EL (cell line): ENCODE data around the gene OR10J5.
"Not testable (repeated sequence)": the region's sequence is repeated elsewhere in the genome, so short reads cannot be mapped to it uniquely, and the experiment has no call there.

Experiments
- DNase-seq: peaks from one replicate; pipeline ENCODE4 v3.0.0-alpha.2; 2016

Gene OR10J5, protein sequence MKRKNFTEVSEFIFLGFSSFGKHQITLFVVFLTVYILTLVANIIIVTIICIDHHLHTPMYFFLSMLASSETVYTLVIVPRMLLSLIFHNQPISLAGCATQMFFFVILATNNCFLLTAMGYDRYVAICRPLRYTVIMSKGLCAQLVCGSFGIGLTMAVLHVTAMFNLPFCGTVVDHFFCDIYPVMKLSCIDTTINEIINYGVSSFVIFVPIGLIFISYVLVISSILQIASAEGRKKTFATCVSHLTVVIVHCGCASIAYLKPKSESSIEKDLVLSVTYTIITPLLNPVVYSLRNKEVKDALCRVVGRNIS

DNA sequence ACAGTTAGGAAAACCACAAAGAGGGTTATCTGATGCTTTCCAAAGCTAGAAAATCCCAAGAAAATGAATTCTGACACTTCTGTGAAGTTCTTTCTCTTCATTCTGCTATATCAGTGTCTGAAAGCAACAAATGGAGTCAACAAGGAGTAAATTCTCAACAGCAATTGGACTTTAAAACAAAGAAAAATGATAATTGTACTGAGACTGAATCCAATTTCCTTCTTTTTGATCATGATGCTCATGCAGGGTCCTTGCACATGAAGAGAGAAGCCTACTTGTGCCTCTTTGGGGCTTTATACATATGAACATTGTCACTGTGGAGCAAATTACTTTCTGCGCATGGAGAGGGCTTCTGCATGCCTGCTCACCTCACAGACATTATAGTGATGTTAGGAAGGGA is at the start of gene OR10J5:
Gene OR10J5, minus strand, starts transcription at position 101 of the 400 bp plus-strand sequence. Its CDS starts 0 bp downstream, at position 101.
- no peak for DNase-seq

DNA sequence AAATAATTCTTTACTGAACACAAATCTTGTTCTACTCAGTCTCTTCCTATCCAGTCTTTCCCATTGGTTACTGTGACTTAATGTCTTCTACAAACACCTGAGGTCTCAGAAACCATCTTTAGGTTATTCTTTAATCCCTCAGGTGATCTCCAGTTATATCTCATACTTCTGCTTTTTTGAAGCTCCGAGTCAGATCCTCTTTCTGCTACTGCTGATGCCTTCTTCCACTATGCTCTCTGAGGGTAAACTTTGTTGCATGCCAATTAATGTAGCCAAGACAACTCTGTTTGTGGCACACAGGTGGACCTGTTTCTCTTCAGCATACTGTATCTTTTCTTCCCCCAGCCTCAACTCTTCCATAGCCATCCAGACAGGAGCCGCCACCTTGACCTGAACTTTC is 48.7 kb upstream of the OR10J5 start:
- no peak for DNase-seq

DNA sequence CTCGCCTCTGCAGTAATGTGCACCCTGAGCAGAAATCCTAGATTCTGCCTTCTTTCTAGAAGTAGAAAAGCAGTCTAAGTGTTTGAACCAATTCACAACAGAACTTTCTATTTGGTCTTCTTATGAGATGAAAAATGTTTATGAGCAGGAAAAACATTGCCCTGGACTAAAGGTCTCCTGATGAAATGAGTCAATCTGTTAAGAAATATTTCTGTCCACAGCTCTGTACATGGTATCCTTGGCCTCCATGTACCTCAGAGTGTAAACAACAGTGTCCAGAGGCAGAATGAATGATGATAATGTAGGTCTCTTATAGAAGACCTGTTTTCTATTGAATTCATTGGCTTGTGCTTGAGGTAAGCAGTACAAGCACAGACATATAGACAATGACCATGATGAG is 45.6 kb upstream of the OR10J5 start:
- no peak for DNase-seq

DNA sequence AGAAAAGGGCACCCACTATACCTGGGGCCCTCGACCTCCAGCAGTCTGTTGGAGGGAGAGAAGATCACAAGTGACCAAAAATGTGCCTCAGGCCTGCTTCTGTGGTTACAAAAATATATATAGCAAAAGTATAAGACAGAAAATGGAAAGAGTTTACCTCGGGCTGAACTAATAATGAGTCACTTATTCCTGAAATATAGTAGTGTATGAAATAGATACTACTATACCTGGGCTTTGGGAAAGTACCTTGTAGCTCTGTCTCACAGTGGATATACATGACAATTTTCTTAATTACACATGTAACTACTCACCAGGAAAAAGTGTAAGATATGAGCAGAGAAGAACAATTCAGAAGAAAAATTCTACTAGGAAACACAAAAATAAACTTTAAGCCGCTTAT is 44.5 kb upstream of the OR10J5 start:
- no peak for DNase-seq

DNA sequence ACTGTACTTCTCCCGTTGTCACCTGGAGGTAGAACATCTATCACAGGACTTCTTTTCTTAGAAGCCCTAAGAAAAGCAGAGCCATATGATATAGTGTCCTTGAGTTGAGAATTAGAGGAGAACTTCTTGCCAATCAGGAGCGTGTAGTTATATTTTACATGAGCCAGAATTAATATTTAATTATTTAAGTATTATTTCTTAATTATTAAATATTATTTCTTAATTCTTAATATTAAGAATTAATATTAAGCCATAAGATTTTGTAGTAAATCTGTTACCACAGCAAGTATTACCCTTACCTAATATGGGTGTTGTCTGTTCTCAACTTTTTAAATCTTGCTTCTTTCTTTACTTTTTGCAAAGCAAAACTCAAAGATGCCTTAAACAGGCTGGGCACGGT is 41.6 kb upstream of the OR10J5 start:
- no peak for DNase-seq

DNA sequence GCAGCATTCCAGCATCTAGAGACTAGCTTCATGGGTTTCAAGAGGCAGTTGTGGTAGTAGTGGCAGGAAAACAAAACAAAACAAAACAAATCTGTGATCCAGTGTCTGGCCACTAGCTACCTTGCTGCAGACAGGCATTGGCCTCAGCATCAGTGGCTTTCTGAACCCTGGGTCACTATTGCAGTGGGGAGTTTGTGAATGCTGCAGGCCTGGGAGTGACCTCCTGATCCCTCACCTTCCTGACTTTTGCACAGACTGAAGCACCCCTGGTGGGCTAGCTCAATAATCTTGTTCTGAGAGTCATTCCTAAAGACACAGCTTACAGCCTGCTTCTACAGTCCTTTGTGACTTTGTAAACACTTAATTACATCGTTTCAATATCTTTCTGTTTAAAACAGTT is 26.9 kb upstream of the OR10J5 start:
- DNase-seq, result no peak

DNA sequence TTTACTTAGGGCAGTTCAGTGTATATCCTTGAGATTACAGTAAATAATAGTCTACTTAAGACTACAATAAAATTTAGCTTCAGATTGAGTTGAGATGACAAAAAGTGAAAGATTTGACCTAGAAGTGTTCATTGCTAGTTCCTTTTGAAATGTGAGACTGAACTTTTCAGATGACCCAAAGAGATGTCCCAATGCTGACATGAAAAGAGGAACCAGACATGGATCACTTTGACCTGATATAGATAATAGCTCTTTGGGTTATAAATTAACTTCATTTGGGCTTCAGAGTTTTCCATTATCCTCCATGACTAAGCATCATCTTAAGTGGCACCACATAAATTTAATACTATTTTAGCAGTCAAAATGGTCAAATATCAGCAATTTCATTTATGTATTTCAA is 25.7 kb upstream of the OR10J5 start:
- no peak for DNase-seq

DNA sequence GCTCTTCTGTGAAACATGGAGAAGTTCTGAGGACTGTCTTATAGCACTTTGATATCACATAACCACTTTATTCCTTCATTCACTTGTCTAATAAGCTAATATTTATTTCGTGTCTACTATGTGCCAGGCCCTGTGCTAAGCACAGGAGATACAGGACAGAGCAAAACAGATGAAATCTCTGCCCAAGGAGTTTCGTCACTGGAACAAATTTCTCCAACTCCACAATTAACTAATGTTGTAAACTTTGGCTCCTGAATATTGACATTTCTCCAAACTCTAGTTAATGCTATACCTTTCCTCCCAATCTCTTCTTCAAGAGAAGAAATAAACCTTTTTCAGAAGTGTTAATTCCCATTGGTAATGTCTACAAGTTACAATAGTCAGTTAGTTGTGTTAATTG is 24.8 kb upstream of the OR10J5 start:
- DNase-seq, result no peak

DNA sequence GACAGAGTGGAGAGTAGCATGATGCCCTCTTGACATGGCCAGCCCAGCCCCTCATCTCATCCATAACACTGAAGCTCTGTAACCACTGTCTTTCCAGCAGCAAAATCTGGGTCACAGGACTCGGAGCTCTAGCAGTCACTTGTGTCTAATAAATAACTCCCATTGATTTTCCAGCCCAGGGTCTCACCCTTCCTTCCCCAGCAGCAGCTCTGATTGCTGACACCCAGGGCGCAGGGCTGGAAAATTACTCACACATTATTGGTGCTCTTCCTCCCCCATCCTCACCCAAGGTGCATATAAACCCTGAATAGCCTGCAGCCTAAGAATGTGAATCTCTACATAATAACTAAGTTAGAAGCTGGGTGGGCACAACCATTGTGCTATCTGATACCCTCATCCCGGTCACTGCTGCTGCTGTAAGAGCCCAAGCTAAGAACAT is 21.1 kb upstream of the OR10J5 start:
- no peak for DNase-seq

DNA sequence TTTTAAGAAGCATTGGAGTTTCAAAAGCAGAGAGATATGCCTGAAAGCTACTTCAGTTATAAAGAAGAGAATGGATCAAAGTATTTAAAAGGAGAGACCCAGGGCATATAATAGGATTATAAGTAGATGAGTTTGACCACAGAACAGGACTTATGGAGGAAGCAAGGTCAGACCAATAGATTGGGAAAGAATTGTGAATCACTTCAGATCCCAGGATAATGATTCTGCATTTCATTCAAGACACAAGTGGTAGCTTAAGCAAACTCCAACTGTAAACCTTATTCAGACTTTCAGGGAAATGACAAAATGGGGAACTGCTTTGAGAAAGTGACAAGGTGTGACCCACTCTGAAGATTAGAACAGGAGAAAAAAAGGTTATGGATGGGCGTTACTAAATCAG is 18.9 kb upstream of the OR10J5 start:
- no peak for DNase-seq

DNA sequence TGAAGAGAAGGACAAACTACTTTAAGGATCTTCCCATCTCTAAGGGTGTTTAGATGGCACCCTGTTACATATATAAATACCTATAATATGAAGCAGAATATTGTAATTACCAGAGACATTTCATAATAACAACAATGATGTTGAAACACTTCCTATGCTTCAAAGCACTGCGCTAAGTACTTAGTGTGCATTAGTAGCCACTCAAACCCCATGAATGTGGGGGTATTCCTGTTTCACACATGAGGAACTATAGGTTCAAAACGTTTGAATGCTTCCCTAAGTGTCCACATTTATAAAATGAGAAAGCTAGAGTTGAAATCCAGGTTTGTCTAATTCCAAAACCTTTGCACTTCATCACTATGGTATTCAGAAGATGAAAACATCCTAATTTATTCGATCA is 18.5 kb upstream of the OR10J5 start:
- no peak for DNase-seq

DNA sequence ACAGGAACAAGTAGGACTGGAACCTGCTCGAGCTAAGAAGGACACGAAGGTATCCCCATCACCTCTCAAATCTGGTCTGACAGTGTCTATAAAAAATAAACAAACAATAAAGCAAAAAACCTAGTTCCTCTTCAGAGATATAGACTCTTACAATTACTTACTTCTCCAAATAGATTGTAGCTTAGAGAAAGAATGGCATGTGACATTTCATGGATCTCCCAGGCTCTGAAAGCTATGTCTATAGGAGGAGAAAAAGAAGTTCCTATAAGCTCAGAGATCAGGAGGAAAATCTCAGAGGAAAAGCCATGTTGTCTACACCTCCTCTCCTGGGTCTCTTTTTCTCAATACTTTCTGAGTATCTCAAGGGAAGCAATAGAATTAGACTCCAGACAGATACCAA is 12.3 kb upstream of the OR10J5 start:
- no peak for DNase-seq

DNA sequence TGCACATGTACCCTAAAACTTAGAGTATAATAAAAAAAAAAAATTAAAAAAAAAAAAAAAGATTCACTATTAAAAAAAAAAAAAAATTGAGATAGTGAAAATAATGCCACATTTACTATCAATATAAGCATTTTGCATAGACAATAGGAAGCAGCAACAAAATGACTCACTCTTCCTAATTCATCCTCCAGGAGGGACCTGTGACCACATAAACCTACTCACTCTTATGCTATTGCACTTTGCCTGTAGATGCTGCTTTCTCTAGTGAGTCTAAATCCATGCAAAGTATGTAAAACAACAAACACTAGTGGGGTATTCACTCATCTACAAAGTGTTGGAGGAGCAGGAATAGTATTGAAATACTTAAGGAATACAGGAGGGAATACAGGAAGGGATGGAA is 2.9 kb downstream of the OR10J5 start:
- peak; percentile 56 for DNase-seq

DNA sequence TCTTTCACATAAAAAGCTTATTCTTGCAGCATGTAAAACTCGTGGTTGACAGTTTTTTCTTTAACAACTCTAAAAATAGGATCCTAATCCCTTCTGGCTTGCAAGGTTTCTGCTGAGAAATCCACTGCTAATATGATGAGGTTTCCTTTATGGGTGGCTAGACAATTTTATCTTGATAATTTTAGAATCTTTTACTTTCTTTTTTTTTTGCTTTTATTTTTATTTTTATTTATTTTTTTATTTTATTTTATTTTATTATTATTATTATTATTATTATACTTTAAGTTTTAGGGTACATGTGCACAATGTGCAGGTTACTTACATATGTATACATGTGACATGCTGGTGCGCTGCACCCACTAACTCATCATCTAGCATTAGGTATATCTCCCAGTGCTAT is 11.0 kb downstream of the OR10J5 start:
- not testable (repeated sequence) for DNase-seq

DNA sequence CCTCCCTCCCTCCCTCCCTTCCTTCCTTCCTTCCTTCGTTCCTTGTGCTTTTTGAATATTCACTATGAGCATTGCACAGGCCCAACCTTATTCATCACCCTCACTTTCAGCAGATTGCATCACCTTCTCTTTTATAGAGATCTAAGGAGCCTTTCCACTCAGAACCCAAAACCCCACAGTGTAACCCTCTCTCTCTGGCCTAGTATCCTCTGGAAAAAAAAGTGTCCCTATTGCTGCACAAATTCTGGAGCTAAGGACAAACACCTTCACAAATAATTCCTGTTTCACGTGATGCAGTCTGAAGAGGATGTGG is 25.6 kb downstream of the OR10J5 start:
- DNase-seq, result peak; percentile 10

DNA sequence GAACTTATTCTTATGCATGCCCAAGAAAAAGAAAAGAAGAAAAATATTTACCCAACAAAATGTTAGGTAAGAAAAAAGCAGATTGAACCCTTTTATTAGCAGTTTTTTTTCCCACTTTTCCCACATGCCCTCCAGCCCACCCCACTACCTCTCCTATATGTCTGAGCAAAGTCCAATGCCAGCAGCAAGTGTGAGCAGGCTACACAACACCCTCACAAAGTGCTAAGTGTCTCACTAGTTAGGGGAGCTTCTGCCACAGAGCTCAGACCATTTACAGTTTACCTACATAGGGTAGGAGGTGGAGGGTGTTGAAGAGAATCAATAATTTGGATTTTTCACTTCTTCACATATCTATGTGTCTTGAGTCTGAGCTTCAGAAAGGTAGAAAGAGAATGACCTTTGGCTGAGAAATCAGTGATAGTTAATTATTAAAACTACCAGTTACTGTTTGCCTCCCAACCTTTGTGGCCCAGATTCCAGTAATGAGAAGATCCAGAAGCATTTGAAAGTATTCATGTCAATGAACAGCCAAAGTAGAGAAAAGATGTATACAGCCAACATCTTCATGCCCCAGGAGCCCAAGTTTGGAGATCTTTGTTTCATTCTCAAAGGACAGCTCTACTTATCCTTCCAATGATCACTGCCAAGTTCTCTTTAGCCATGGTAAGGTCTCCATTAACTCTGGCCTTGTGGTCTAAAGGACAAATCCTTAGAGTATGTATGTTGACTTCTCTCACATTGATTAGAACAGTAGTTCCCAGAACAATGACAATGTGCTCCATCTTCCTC is 26.2 kb downstream of the OR10J5 start:
- DNase-seq, result no peak

DNA sequence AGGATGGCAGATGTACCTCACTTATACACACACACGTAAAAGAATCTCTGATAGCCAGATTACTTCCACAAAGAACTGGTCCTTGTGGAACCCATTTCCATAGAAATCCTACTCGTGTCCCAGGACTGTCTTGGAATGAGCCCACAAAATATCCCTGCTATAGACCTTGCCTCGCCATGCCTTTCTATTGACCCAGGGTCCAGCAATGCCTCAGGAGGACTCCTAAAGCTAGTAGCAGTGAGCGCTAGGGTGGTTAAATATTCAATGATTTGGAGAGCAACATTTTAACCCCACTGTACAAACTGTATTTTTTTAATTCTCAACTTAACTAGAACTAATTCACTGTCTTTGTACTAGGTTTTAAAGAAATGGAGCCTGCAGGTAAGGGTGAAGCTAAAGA is 26.9 kb downstream of the OR10J5 start:
- no peak for DNase-seq

DNA sequence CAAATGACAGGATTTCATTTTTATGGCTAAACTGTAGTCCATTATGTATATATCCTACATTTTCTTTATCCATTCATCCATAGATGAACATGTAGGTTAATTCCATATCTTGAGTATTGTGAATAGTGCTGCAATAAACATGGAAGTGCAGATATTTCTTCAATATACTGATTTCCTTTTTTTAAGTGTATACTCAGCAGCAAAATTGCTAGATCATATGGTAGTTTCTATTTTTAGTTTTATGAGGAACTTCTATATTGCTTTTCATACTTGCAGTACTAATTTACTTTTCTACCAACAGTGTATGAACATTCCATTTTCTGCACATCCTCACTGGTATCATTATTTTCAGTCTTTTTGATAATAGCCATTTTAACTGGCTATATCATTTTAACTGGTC is 30.1 kb downstream of the OR10J5 start:
- no peak for DNase-seq

DNA sequence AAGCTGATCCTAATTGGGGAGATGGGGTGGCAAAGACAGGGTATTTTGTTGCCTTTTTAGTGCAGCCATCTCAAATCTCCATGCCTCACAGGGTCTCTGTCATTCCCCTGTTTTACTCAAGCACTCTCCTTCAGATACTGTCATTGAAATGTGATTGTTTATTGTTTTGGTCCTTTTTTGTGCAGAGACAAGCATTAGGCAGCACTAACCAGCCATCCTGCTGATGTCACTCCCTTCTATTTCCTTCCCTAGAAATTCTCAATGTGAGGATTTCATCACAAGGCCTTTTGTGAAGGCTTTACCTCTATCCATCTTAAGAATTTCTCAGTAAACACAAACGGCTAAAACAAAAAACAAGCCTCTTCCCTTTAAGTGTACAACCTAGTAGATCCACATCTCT is 34.7 kb downstream of the OR10J5 start:
- DNase-seq, result no peak

DNA sequence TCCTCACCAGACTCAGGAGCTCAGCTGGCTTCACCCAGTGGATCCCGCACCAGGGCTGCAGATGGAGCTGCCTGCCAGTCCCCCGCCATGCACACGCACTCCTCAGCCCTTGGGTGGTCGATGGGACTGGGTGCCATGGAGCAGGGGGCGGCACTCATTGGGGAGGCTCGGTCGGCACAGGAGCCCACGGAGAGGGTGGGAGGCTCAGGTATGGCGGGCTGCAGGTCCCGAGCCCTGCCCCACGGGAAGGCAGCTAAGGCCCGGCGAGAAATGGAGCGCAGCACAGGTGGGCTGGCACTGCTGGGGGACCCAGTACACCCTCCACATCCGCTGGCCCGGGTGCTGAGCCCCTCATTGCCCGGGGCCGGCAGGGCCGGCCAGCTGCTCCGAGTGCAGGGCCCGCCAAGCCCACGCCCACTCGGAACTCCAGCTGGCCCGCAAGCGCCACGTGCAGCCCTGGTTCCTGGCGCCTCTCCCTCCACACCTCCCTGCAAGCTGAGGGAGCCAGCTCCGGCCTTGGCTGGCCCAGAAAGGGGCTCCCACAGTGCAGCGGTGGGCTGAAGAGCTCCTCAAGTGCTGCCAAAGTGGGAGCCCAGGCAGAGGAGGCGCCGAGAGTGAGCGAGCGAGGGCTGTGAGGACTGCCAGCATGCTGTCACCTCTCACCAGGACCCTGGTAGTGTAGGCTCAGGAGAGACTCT is 41.1 kb downstream of the OR10J5 start:
- DNase-seq, result not testable (repeated sequence)

DNA sequence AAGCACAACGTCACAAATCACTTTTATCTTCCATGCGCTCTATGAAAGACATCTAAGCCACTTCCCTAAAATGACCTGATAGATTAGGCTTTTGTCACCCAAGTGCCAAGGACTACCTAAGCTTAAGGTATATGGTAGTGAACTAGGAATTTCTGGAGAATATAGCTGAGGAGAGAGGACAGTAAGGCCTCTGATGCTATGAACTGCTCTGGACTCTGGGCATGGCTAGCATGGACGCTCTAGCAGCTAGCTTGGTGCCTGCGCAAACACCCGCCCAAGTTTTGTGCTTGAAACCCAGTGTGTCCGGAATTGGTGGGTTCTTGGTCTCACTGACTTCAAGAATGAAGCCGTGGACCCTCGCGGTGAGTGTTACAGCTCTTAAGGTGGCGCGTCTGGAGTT is 42.5 kb downstream of the OR10J5 start:
- no peak for DNase-seq

DNA sequence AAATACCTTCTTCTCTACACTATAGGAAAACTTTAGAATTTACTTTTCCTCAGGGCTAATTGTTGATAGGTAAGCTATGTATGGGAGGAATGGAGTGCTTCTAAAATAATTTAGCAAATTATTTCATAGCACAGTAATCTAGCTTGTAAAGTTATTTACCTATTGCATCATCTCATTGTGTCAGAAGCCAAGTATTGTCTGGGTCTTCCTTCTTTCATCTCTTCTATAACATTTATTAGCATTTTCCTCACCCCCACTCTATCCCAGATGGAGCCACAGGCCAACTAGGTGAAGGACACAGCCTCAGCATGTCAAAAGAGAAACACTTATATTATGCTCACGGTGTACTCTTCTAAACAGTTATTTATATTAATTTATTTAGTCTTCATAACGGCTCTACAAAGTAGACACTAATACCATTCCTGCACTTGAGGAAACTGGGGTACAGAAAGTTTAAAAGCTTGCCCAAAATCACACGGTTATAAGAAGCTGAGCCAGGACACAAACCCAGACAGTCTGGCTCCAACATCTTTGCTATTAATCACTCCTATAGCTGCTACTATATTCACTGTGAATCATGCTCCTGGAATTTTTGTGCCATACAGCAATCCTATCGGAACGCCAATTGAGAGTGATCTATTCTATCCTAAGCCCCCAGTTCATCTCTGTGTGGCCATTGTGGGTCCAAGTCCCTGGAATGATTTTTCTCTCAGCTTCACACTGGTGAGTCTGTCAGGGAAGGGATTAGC is 43.1 kb downstream of the OR10J5 start:
- peak; percentile 93 for DNase-seq
